ENCODE data around the gene FRS2. TPM values are rescaled to one million over a fixed set of nuclear protein-coding genes. Genes with fewer than 3 reads are reported as not detected.

FRS2 gene
- total and polyA plus RNA-seq, 10 of the 15 experiments (the other 5 are each of a cell fraction or from before 2014, with no cell fraction given) = 1.1 to 13.1 (median 5.9) TPM

DNA sequence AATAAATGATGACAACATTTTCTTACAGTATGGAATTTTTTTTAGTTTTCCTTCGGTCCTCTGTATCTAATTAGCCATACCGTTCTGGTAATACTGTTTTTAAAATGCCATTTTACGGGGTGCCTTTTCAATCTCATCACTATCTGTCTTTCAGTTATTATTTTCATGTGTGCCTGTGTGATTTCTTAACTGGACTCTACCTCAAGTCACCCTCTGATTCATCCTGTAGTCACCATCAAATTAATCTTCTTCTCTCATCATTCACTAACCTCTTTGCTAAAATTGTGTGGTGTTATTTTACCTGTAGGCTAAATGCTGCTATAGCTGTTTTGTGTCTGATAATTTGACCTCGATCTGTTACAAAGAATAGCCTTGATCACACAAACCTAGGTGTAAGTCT is 99.0 kb downstream of the FRS2 start (continued):
- TF ChIP-seq HDAC6 (IDR thresholded peaks at IDR 0.05; ENCODE audit: unreplicated experiment) (no peak), RUNX3 (IDR thresholded peaks at IDR 0.05; ENCODE audit: low read length) (no peak), ATF3 (IDR thresholded peaks at IDR 0.05; ENCODE audit: borderline replicate concordance, extremely low read depth, low read depth, low read length) (no peak), ZNF274 (IDR thresholded peaks at IDR 0.05; ENCODE audit: insufficient read depth, insufficient read length) (no peak), USF2 (IDR thresholded peaks at IDR 0.05; ENCODE audit: borderline replicate concordance, low read depth, low read length) (no peak), PML (IDR thresholded peaks at IDR 0.05; ENCODE audit: low read length) (no peak)

DNA sequence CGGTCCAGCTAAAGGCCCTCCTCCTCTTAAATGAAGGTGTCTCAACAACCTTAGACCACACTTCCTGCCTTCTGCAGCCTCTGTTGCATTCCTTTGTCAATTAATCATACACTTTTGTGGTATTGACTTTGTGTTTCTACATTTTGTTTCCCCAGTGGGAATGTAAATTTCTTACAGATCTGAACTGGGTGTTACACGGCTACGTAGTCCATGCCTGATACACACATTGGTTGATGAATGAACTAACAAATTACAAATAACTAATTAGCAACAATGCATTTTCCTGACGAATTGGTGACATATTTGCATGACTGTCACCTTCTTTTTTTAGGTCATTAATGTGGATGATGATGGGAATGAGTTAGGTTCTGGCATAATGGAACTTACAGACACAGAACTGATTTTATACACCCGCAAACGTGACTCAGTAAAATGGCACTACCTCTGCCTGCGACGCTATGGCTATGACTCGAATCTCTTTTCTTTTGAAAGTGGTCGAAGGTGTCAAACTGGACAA is 99.9 kb downstream of the FRS2 start:
- no peaks in the 10 kb centered on the region for H3K4me1 ChIP-seq (ENCODE audit: control insufficient read depth, insufficient read depth, low read length)
- peaks cover 6 to 21% of the 10 kb centered on the region in 2 experiments for H3K36me3 ChIP-seq (ENCODE audit: control insufficient read depth in 2 of 2, insufficient read depth in 2 of 2, low read length in 1 of 2)
- BruUV-seq (replicated peaks) = no TSS peak
- intact Hi-C loops (cut with micrococcal nuclease; ENCODE audit: unreplicated experiment) (loop anchor here (1.0 to 5.0 kb wide), 4 partner anchors 182 to 416 kb away; no protein-coding TSS in a partner anchor), in situ Hi-C loops (cut with MboI) (loop anchor here (5.0 to 10.0 kb wide), 3 partner anchors 185 to 415 kb away; partner anchors contain the start of gene YEATS4)
- H3K27ac ChIP-seq (ENCODE audit: control insufficient read depth, insufficient read depth) = no peak overlapping the region
- FAIRE-seq (no peak), DNase-seq (ENCODE audit: low read depth, low spot score) (no peak), ATAC-seq (no peak)
- no peaks in the 10 kb centered on the region for H3K9me3 ChIP-seq (replicated peaks; ENCODE audit: control insufficient read depth, insufficient read depth, low read length)
- no peaks in the 10 kb centered on the region for H3K79me2 ChIP-seq (ENCODE audit: control insufficient read depth, insufficient read depth, low read length)
- CTCF ChIA-PET = interaction anchor here (0.6 to 9.0 kb wide), 44 partner anchors 8 to 416 kb away, joined by 3 to 129 read pairs (median 8); partner anchors contain the start of genes CCT2 and FRS2
- no peak overlapping the region for H2AFZ ChIP-seq (ENCODE audit: control insufficient read depth, low read depth, low read length)
- no peak overlapping the region for H3K4me2 ChIP-seq (ENCODE audit: control insufficient read depth, insufficient read depth)
- H3K27me3 ChIP-seq (replicated peaks in 1 of 2; ENCODE audit: control insufficient read depth in 2 of 2, insufficient read depth in 2 of 2, low read length in 1 of 2) = no peaks in the 10 kb centered on the region
- POLR2A ChIA-PET = interaction anchor here (0.6 to 1.7 kb wide), 4 partner anchors 9 to 212 kb away, joined by 3 to 4 read pairs (median 3); no protein-coding TSS in a partner anchor
- no peak overlapping the region for H3K4me3 ChIP-seq
- RAD21 ChIA-PET (ENCODE audit: unreplicated experiment) = interaction anchor here (0.9 to 5.1 kb wide), 24 partner anchors 9 to 414 kb away, joined by 3 to 65 read pairs (median 5); partner anchors contain the start of genes CCT2 and FRS2
- SMC1A ChIA-PET (ENCODE audit: uncharacterized antibody, unreplicated experiment) = interaction anchor here (0.7 to 8.3 kb wide), 36 partner anchors 8 to 417 kb away, joined by 3 to 94 read pairs (median 4); partner anchors contain the start of gene FRS2
- WGBS (ENCODE audit: insufficient coverage, insufficient replicate concordance, low lambda C conversion rate, missing lambda C conversion rate) = 86% methylated on average over 10 of the region's 10 CpGs
- no peak overlapping the region for H3K9ac ChIP-seq (ENCODE audit: control insufficient read depth, insufficient read depth, low read length)
- H4K20me1 ChIP-seq (ENCODE audit: control insufficient read depth, insufficient read depth) = no peaks in the 10 kb centered on the region
- no peak for TF ChIP-seq RFX5 (IDR thresholded peaks at IDR 0.05; ENCODE audit: low read depth, low read length)
- TF ChIP-seq CHD1 (IDR thresholded peaks at IDR 0.05; ENCODE audit: low read depth, low read length) = no peak
- TF ChIP-seq RBBP5 (conservative IDR thresholded peaks at IDR 0.05) = no peak
- TF ChIP-seq ZBTB33 (IDR thresholded peaks at IDR 0.05) = no peak
- TF ChIP-seq, protein P1, sequence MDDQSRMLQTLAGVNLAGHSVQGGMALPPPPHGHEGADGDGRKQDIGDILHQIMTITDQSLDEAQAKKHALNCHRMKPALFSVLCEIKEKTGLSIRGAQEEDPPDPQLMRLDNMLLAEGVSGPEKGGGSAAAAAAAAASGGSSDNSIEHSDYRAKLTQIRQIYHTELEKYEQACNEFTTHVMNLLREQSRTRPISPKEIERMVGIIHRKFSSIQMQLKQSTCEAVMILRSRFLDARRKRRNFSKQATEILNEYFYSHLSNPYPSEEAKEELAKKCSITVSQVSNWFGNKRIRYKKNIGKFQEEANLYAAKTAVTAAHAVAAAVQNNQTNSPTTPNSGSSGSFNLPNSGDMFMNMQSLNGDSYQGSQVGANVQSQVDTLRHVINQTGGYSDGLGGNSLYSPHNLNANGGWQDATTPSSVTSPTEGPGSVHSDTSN (IDR thresholded peaks at IDR 0.05; ENCODE audit: insufficient replicate concordance, low read depth, low read length) = no peak
- TF ChIP-seq FOXK2 (IDR thresholded peaks at IDR 0.05) = no peak
- no peak for TF ChIP-seq BMI1 (IDR thresholded peaks at IDR 0.05; ENCODE audit: borderline replicate concordance)
- TF ChIP-seq SIN3A (IDR thresholded peaks at IDR 0.05; ENCODE audit: low read depth, low read length) = no peak

Measured in GM12878 (cell line).